Measurements from ENCODE around the gene IFI44. TPM values are rescaled to one million over a fixed set of nuclear protein-coding genes. Genes with fewer than 3 reads are reported as not detected.

IFI44 gene
- total and polyA plus RNA-seq, 4 donors: 5.9 to 17.9 (median 9.7) TPM

DNA sequence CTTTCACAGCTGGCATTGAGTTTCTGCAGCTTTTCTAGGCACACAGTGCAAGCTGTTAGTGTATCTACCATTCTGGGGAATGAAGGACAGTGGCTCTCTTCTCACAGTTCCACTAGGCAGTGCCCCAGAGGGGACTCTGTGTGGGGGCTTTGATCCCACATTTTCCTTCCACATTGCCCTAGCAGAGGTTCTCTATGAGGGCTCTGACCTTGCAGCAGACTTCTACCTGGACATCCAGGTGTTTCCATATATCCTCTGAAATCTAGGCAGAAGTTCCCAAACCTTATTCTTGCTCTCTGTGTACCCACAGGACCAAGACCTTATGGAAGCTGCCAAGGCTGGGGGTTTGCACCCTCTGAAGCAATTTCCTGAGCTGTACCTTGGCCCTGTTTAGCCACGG, 2.4 kb upstream of the IFI44 start:
- no peak overlapping the region for H3K27ac ChIP-seq (ENCODE audit: low read depth in 1 of 2, low read length in 2 of 2)
- WGBS: 94% methylated on average over 1 of the region's 1 CpG
- no peak for DNase-seq (ENCODE audit: low spot score)

More for the DNA sequence above, 2.4 kb upstream of the IFI44 start:
- Histone ChIP-seq H3K4me1 (ENCODE audit: control insufficient read depth in 4 of 4, insufficient read depth in 4 of 4, low read length in 3 of 4) (peaks cover 0 to 11% (median 2%) of the 10 kb centered on the region in 4 donors), H3K4me3 (ENCODE audit: low read depth in 1 of 3, low read length in 3 of 3) (no peak overlapping the region), H3K36me3 (ENCODE audit: control insufficient read depth in 4 of 4, insufficient read depth in 3 of 4, low read depth in 1 of 4, low read length in 3 of 4) (no peaks in the 10 kb centered on the region), H3K27me3 (ENCODE audit: control insufficient read depth in 4 of 4, insufficient read depth in 4 of 4, low read length in 3 of 4) (no peaks in the 10 kb centered on the region), H3K9me3 (ENCODE audit: control insufficient read depth in 4 of 4, low read length in 3 of 4) (peaks cover 0 to 1% (median 0%) of the 10 kb centered on the region in 4 donors), H3K9ac (ENCODE audit: low read depth in 1 of 2, low read length in 2 of 2) (no peak overlapping the region)
- no peak for TF ChIP-seq HNF4A (conservative IDR thresholded peaks at IDR 0.05)
- no peak for TF ChIP-seq JUND (IDR thresholded peaks at IDR 0.05)
- TF ChIP-seq, protein P1, sequence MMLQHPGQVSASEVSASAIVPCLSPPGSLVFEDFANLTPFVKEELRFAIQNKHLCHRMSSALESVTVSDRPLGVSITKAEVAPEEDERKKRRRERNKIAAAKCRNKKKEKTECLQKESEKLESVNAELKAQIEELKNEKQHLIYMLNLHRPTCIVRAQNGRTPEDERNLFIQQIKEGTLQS (IDR thresholded peaks at IDR 0.05): no peak
- no peak for TF ChIP-seq NR2F2 (IDR thresholded peaks at IDR 0.05)
- TF ChIP-seq YY1 (IDR thresholded peaks at IDR 0.05): no peak
- TF ChIP-seq, protein P2, sequence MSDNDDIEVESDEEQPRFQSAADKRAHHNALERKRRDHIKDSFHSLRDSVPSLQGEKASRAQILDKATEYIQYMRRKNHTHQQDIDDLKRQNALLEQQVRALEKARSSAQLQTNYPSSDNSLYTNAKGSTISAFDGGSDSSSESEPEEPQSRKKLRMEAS (IDR thresholded peaks at IDR 0.05): no peak
- TF ChIP-seq, protein P3, sequence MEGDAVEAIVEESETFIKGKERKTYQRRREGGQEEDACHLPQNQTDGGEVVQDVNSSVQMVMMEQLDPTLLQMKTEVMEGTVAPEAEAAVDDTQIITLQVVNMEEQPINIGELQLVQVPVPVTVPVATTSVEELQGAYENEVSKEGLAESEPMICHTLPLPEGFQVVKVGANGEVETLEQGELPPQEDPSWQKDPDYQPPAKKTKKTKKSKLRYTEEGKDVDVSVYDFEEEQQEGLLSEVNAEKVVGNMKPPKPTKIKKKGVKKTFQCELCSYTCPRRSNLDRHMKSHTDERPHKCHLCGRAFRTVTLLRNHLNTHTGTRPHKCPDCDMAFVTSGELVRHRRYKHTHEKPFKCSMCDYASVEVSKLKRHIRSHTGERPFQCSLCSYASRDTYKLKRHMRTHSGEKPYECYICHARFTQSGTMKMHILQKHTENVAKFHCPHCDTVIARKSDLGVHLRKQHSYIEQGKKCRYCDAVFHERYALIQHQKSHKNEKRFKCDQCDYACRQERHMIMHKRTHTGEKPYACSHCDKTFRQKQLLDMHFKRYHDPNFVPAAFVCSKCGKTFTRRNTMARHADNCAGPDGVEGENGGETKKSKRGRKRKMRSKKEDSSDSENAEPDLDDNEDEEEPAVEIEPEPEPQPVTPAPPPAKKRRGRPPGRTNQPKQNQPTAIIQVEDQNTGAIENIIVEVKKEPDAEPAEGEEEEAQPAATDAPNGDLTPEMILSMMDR (IDR thresholded peaks at IDR 0.05; ENCODE audit: low read depth, low read length, missing input control): no peak
- TF ChIP-seq SP1 (IDR thresholded peaks at IDR 0.05): no peak
- TF ChIP-seq TAF1 (conservative IDR thresholded peaks at IDR 0.05): no peak
- no peak for TF ChIP-seq GABPA (IDR thresholded peaks at IDR 0.05 in 1 of 2, conservative IDR thresholded peaks at IDR 0.05 in 1 of 2)
- no peak for TF ChIP-seq RXRA (IDR thresholded peaks at IDR 0.05)
- TF ChIP-seq, protein P4, sequence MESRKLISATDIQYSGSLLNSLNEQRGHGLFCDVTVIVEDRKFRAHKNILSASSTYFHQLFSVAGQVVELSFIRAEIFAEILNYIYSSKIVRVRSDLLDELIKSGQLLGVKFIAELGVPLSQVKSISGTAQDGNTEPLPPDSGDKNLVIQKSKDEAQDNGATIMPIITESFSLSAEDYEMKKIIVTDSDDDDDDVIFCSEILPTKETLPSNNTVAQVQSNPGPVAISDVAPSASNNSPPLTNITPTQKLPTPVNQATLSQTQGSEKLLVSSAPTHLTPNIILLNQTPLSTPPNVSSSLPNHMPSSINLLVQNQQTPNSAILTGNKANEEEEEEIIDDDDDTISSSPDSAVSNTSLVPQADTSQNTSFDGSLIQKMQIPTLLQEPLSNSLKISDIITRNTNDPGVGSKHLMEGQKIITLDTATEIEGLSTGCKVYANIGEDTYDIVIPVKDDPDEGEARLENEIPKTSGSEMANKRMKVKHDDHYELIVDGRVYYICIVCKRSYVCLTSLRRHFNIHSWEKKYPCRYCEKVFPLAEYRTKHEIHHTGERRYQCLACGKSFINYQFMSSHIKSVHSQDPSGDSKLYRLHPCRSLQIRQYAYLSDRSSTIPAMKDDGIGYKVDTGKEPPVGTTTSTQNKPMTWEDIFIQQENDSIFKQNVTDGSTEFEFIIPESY (IDR thresholded peaks at IDR 0.05): no peak
- TF ChIP-seq, protein P5, sequence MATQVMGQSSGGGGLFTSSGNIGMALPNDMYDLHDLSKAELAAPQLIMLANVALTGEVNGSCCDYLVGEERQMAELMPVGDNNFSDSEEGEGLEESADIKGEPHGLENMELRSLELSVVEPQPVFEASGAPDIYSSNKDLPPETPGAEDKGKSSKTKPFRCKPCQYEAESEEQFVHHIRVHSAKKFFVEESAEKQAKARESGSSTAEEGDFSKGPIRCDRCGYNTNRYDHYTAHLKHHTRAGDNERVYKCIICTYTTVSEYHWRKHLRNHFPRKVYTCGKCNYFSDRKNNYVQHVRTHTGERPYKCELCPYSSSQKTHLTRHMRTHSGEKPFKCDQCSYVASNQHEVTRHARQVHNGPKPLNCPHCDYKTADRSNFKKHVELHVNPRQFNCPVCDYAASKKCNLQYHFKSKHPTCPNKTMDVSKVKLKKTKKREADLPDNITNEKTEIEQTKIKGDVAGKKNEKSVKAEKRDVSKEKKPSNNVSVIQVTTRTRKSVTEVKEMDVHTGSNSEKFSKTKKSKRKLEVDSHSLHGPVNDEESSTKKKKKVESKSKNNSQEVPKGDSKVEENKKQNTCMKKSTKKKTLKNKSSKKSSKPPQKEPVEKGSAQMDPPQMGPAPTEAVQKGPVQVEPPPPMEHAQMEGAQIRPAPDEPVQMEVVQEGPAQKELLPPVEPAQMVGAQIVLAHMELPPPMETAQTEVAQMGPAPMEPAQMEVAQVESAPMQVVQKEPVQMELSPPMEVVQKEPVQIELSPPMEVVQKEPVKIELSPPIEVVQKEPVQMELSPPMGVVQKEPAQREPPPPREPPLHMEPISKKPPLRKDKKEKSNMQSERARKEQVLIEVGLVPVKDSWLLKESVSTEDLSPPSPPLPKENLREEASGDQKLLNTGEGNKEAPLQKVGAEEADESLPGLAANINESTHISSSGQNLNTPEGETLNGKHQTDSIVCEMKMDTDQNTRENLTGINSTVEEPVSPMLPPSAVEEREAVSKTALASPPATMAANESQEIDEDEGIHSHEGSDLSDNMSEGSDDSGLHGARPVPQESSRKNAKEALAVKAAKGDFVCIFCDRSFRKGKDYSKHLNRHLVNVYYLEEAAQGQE (IDR thresholded peaks at IDR 0.05): no peak
- no peak for TF ChIP-seq EGR1 (IDR thresholded peaks at IDR 0.05; ENCODE audit: low read depth in 2 of 2)
- no peak for TF ChIP-seq HNF4G (IDR thresholded peaks at IDR 0.05)
- no peak for TF ChIP-seq RAD21 (IDR thresholded peaks at IDR 0.05)
- no peak for TF ChIP-seq FOXA2 (IDR thresholded peaks at IDR 0.05)
